MG63 (cell line): ENCODE results near the gene C2orf69. TPM values are rescaled to one million over a fixed set of nuclear protein-coding genes. Genes with fewer than 3 reads are reported as not detected.

Source experiments
- DNase-seq: peaks from one replicate; pipeline ENCODE4 v3.0.0-alpha.2; 2020
- H3K27me3 ChIP-seq: fragments of 250-450 bp; sonication (Bioruptor Pico); 2 replicates; pipeline ENCODE4 v1.5.1; 2020; ENCODE audit warnings: mild to moderate bottlenecking, moderate library complexity
- H3K36me3 ChIP-seq: fragments of 250-450 bp; sonication (Bioruptor Pico); 2 replicates; pipeline ENCODE4 v1.5.1; 2020; ENCODE audit warnings: mild to moderate bottlenecking, moderate library complexity
- H3K4me3 ChIP-seq: fragments of 250-450 bp; sonication (Bioruptor Pico); 2 replicates; pipeline ENCODE4 v1.5.1; 2020; ENCODE audit warnings: mild to moderate bottlenecking, moderate library complexity
- H3K9me3 ChIP-seq: fragments of 250-450 bp; sonication (Bioruptor Pico); 2 replicates; pipeline ENCODE4 v1.5.1; 2020; ENCODE audit warnings: mild to moderate bottlenecking, moderate library complexity
- total RNA-seq: library from RNA; depleted of rRNA; stranded (reverse); fragments of >200 nt; shearing (Covaris generic); gene quantifications from 2 replicates; pipeline ENCODE4 v1.2.3, GENCODE V29; 2014; ENCODE audit warnings: low replicate concordance; rRNA removed

Gene C2orf69
- total RNA-seq: 4.6 and 9.9 TPM in 2 replicates

GRCh38 chr2:199911052-199911876 lies at the start of gene C2orf69:
TSS of gene C2orf69 (plus strand) at chr2:199911293. CDS start at chr2:199911439, 146 bp downstream.
- H3K36me3 ChIP-seq: peaks cover 24% of the 10 kb centered on the region
- no peaks in the 10 kb centered on the region for H3K27me3 ChIP-seq
- peaks cover under 1% of the 10 kb centered on the region; the same call in 1 of the 2 replicates for H3K9me3 ChIP-seq
- DNase-seq: peak; percentile 97
- H3K4me3 ChIP-seq: peak within 1 kb of the TSS; percentile 82

GRCh38 chr2:199862788-199863187 lies 48.3 kb upstream of the C2orf69 start:
- no peaks in the 10 kb centered on the region for H3K9me3 ChIP-seq
- DNase-seq: no peak
- no peaks in the 10 kb centered on the region for H3K36me3 ChIP-seq
- peaks cover 15% of the 10 kb centered on the region; the same call in 1 of the 2 replicates for H3K27me3 ChIP-seq
- H3K4me3 ChIP-seq: no peak overlapping the region

- DNase-seq: no peak
Observed at GRCh38 chr2:199865905-199866304, 45.2 kb upstream of the C2orf69 start.

GRCh38 chr2:199868431-199869226 lies 42.5 kb upstream of the C2orf69 start:
- Histone ChIP-seq H3K9me3 (no peaks in the 10 kb centered on the region), H3K36me3 (no peaks in the 10 kb centered on the region), H3K4me3 (no peak overlapping the region), H3K27me3 (peaks cover 7% of the 10 kb centered on the region; the same call in 1 of the 2 replicates)
- no peak for DNase-seq

More at GRCh38 chr2:199865905-199866304, 45.2 kb upstream of the C2orf69 start:
- no peak overlapping the region for H3K4me3 ChIP-seq
- no peaks in the 10 kb centered on the region for H3K9me3 ChIP-seq
- H3K36me3 ChIP-seq: no peaks in the 10 kb centered on the region
- peaks cover 17% of the 10 kb centered on the region; the same call in 1 of the 2 replicates for H3K27me3 ChIP-seq

- Histone ChIP-seq H3K4me3 (no peak overlapping the region), H3K9me3 (0 out of 2 replicates have a peak, but pooled peaks cover 4% of the 10 kb centered on the region), H3K36me3 (no peaks in the 10 kb centered on the region), H3K27me3 (0 out of 2 replicates have a peak, but pooled peaks cover 7% of the 10 kb centered on the region)
- no peak for DNase-seq
Observed at GRCh38 chr2:199869227-199869541, 41.9 kb upstream of the C2orf69 start.

GRCh38 chr2:199869653-199870052 lies 41.4 kb upstream of the C2orf69 start:
- 0 out of 2 replicates have a peak, but pooled peaks cover 6% of the 10 kb centered on the region for H3K9me3 ChIP-seq
- DNase-seq: no peak
- H3K27me3 ChIP-seq: 0 out of 2 replicates have a peak, but pooled peaks cover 7% of the 10 kb centered on the region
- H3K4me3 ChIP-seq: no peak overlapping the region
- no peaks in the 10 kb centered on the region for H3K36me3 ChIP-seq

- H3K27me3 ChIP-seq: 0 out of 2 replicates have a peak, but pooled peaks cover 2% of the 10 kb centered on the region
- no peaks in the 10 kb centered on the region for H3K36me3 ChIP-seq
- DNase-seq: no peak
- no peak overlapping the region for H3K4me3 ChIP-seq
- H3K9me3 ChIP-seq: 0 out of 2 replicates have a peak, but pooled peaks cover 6% of the 10 kb centered on the region
Observed at GRCh38 chr2:199870581-199870980, 40.5 kb upstream of the C2orf69 start.

- no peaks in the 10 kb centered on the region for H3K27me3 ChIP-seq
- 0 out of 2 replicates have a peak, but pooled peaks cover 6% of the 10 kb centered on the region for H3K9me3 ChIP-seq
- no peak for DNase-seq
- H3K36me3 ChIP-seq: no peaks in the 10 kb centered on the region
- H3K4me3 ChIP-seq: no peak overlapping the region
Observed at GRCh38 chr2:199874209-199874608, 36.9 kb upstream of the C2orf69 start.

- no peak for DNase-seq
- no peaks in the 10 kb centered on the region for H3K36me3 ChIP-seq
- no peak overlapping the region for H3K4me3 ChIP-seq
- H3K27me3 ChIP-seq: no peaks in the 10 kb centered on the region
- H3K9me3 ChIP-seq: 0 out of 2 replicates have a peak, but pooled peaks cover 6% of the 10 kb centered on the region
Observed at GRCh38 chr2:199875400-199875799, 35.7 kb upstream of the C2orf69 start.

- H3K36me3 ChIP-seq: no peaks in the 10 kb centered on the region
- H3K27me3 ChIP-seq: no peaks in the 10 kb centered on the region
- no peak overlapping the region for H3K4me3 ChIP-seq
- DNase-seq: no peak
- H3K9me3 ChIP-seq: no peaks in the 10 kb centered on the region
Observed at GRCh38 chr2:199882667-199883066, 28.4 kb upstream of the C2orf69 start.

GRCh38 chr2:199883474-199884212 lies 27.4 kb upstream of the C2orf69 start:
- no peak for DNase-seq
- Histone ChIP-seq H3K36me3 (no peaks in the 10 kb centered on the region), H3K4me3 (no peak overlapping the region), H3K27me3 (no peaks in the 10 kb centered on the region), H3K9me3 (no peaks in the 10 kb centered on the region)

GRCh38 chr2:199895406-199895805 lies 15.7 kb upstream of the C2orf69 start:
- Histone ChIP-seq H3K4me3 (no peak overlapping the region), H3K9me3 (no peaks in the 10 kb centered on the region), H3K36me3 (no peaks in the 10 kb centered on the region), H3K27me3 (no peaks in the 10 kb centered on the region)
- DNase-seq: no peak

GRCh38 chr2:199896617-199897016 lies 14.5 kb upstream of the C2orf69 start:
- H3K9me3 ChIP-seq: no peaks in the 10 kb centered on the region
- H3K4me3 ChIP-seq: no peak overlapping the region
- no peak for DNase-seq
- no peaks in the 10 kb centered on the region for H3K36me3 ChIP-seq
- H3K27me3 ChIP-seq: no peaks in the 10 kb centered on the region

GRCh38 chr2:199901942-199902341 lies 9.2 kb upstream of the C2orf69 start:
- no peaks in the 10 kb centered on the region for H3K9me3 ChIP-seq
- no peaks in the 10 kb centered on the region for H3K36me3 ChIP-seq
- H3K4me3 ChIP-seq: no peak overlapping the region
- no peak for DNase-seq
- no peaks in the 10 kb centered on the region for H3K27me3 ChIP-seq

GRCh38 chr2:199902486-199903110 lies 8.5 kb upstream of the C2orf69 start:
- H3K36me3 ChIP-seq: no peaks in the 10 kb centered on the region
- H3K4me3 ChIP-seq: no peak overlapping the region

GRCh38 chr2:199903111-199903510 lies 8.0 kb upstream of the C2orf69 start:
- Histone ChIP-seq H3K36me3 (no peaks in the 10 kb centered on the region), H3K4me3 (no peak overlapping the region), H3K9me3 (no peaks in the 10 kb centered on the region), H3K27me3 (no peaks in the 10 kb centered on the region)
- no peak for DNase-seq

More at GRCh38 chr2:199902486-199903110, 8.5 kb upstream of the C2orf69 start:
- H3K9me3 ChIP-seq: no peaks in the 10 kb centered on the region
- H3K27me3 ChIP-seq: no peaks in the 10 kb centered on the region
- DNase-seq: no peak
